ENCODE measurements around the gene ZP2.

GRCh38 chr16:21199607-21200218 is 11.7 kb downstream of the ZP2 start:
- TF ChIP-seq, protein P1, sequence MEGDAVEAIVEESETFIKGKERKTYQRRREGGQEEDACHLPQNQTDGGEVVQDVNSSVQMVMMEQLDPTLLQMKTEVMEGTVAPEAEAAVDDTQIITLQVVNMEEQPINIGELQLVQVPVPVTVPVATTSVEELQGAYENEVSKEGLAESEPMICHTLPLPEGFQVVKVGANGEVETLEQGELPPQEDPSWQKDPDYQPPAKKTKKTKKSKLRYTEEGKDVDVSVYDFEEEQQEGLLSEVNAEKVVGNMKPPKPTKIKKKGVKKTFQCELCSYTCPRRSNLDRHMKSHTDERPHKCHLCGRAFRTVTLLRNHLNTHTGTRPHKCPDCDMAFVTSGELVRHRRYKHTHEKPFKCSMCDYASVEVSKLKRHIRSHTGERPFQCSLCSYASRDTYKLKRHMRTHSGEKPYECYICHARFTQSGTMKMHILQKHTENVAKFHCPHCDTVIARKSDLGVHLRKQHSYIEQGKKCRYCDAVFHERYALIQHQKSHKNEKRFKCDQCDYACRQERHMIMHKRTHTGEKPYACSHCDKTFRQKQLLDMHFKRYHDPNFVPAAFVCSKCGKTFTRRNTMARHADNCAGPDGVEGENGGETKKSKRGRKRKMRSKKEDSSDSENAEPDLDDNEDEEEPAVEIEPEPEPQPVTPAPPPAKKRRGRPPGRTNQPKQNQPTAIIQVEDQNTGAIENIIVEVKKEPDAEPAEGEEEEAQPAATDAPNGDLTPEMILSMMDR (IDR thresholded peaks at IDR 0.05; ENCODE audit: low read depth, low read length, poor library complexity, severe bottlenecking): no peak
- no peak for TF ChIP-seq EZH2phosphoT487 (IDR thresholded peaks at IDR 0.05; ENCODE audit: borderline replicate concordance, low read length)
